Skeletal muscle cell (primary cell): ENCODE data around the gene KMT2E.
"Not testable (repeated sequence)": the region's sequence is repeated elsewhere in the genome, so short reads cannot be mapped to it uniquely, and the experiment has no call there.

ENCODE experiments used
- DNase-seq: peaks from one replicate; pipeline ENCODE4 v3.0.0-alpha.2; 2010; ENCODE audit warnings: low read depth
- H3K4me3 ChIP-seq: 2 replicates; pipeline ENCODE4 v1.5.1; 2011; ENCODE audit warnings: low read depth, mild to moderate bottlenecking, control low read depth, low read length, moderate library complexity

The KMT2E gene

GRCh38 chr7:105003872-105004510, 10.0 kb upstream of the KMT2E start:
- no peak overlapping the region for H3K4me3 ChIP-seq
- no peak for DNase-seq

DNA sequence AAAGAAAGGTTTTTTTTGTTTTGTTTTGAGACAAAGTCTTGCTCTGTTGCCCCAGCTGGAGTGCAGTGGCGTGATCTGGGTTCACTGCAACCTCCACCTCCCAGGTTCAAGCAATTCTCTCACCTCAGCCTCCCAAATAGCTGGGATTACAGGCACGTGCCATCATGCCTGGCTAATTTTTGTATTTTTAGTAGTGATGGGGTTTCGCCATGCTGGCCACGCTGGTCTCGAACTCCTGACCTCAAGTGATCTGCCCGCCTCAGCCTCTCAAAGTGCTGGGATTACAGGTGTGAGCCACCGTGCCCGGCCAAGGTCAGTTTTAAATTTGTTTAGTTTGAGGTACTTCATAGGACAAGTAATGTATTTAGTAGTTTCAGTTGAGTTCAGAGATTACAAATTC, 9.0 kb upstream of the KMT2E start:
- DNase-seq, H3K4me3 ChIP-seq: not testable (repeated sequence)

GRCh38 chr7:105005486-105005885, 8.5 kb upstream of the KMT2E start:
- not testable (repeated sequence) for DNase-seq, H3K4me3 ChIP-seq

DNA sequence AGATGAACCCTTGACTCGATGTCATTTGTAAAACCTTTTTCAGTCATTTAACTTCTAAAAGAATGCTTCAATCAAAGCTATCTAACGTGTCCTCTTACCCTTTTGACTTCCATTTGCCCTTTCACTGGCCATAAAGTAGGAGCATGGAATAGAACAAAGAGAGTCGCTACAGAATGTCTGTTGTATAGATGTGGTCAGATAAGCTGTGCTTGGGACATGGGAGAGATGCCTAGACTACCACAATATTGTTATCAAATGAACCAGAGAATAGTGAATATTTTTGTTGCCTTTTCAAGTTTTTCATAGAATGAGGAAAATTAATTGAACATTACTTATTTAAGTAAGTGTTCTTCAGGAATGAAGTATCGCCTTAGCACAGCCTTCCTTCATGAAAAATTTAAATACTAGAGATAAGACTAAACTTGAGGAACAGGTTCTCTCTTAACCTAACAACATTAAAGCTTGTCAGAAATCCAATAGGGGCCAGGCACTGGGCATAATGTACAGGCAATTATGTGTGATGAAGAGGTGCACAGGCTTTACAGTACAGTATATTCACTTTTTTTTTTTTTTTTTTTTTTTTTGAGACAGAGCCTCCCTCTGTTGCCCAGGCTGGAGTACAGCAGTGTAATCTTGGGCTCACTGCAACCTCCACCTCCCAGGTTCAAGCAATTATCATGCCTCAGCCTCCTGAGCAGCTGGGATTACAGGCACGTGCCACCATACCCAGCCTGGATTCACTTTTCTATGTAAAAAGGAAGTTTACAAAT, 7.5 kb upstream of the KMT2E start:
- no peak overlapping the region for H3K4me3 ChIP-seq
- DNase-seq, result no peak

GRCh38 chr7:105007298-105007697, 6.7 kb upstream of the KMT2E start:
- no peak for DNase-seq
- no peak overlapping the region for H3K4me3 ChIP-seq

GRCh38 chr7:105009667-105010503, 4.1 kb upstream of the KMT2E start:
- no peak for DNase-seq
- peak overlapping the region; percentile 86 for H3K4me3 ChIP-seq

DNA sequence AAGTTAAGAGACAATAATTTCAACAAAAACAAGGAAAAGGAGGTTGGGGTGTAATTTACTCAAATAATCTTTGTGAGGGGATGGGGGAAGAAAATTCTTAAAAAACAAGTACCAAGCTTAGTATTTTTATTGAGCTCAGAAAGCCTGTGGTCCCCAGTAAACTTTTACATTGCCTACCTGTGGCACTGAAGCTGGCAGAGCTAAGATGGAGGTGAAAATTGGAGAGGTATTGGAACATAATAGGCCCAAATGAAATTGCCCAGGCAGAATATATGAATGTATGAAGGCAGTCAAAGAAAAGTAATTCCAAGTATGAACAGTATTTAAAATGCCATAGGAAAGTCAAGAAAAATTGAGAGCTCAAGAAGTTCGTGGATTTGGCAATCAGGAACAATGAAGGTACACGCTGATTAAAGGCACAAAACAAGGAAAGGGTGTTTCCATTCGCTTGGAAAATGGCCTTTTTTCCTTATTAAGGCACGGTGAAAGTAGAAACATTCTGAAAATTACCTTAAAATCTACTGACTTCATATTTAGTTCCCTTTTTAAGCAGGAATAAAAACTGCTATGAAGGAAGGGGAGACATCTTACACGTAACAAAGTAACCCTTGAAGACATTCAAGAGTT, 3.4 kb upstream of the KMT2E start:
- DNase-seq, result no peak
- peak overlapping the region; percentile 86 for H3K4me3 ChIP-seq

DNA sequence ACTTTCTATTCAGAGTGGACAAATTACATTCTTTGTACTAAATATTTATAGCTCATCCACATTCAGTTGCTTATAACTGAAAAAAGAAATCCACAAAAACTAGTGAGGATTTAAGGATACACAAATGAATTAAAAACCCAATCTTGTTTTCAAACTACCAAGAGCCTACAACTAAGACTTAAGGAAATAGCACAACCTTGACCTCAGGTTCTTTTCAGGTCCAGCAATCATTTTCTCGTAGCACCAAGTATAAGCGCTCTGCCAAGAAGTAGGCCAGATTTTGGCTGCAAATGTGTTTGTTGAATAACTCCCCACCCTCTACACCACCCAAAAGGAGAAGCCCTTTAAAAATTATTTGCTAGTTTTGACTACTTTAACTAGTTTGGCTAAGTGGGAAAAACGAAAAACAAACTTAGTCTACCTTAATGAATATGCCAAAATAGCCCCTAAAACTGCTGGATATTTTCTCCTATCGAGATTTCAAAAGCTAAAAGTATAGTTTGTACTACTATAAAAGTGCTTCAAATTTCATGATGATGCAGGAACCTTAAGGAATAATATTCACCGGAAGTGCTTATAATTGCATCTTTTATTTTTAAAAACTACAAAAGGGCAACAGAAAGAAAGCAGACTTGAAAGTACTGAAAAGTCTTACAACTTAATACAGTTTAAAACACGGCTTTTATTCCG, 2.7 kb upstream of the KMT2E start:
- no peak for DNase-seq
- H3K4me3 ChIP-seq, result peak overlapping the region; percentile 86

DNA sequence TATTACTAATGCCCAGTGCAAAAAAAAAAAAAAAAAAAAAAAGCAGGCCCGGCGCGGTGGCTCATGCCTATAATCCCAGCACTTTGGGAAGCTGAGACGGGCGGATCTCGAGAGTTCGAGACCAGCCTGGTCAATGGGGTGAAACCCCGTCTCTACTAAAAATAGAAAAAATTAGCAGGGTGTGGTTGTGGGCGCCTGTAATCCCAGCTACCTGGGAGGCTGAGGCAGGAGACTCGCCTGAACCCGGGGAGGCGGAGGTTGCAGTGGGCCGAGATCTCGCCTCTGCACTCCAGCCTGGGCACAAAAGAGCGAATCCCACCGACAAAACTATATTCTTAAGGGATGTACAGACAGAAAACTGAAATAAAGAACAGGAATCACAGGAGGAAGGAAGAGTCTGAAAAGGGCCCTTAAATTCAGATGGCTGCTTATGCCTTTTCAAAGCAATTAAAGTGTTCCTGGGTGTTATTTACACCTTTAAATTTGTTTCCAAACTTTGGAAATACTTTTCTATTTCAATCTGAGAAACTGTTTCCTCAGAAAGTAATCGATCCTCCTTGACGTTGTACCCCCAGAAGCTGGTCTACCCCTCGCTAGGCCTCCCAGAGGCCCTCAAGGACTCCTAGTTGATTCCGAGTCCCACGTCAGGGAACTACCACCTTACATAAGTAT, 2.0 kb upstream of the KMT2E start:
- no peak for DNase-seq
- peak overlapping the region; percentile 86 for H3K4me3 ChIP-seq

- DNase-seq, result peak; percentile 95
Measured at GRCh38 chr7:105012503-105013220, 1.3 kb upstream of the KMT2E start.

DNA sequence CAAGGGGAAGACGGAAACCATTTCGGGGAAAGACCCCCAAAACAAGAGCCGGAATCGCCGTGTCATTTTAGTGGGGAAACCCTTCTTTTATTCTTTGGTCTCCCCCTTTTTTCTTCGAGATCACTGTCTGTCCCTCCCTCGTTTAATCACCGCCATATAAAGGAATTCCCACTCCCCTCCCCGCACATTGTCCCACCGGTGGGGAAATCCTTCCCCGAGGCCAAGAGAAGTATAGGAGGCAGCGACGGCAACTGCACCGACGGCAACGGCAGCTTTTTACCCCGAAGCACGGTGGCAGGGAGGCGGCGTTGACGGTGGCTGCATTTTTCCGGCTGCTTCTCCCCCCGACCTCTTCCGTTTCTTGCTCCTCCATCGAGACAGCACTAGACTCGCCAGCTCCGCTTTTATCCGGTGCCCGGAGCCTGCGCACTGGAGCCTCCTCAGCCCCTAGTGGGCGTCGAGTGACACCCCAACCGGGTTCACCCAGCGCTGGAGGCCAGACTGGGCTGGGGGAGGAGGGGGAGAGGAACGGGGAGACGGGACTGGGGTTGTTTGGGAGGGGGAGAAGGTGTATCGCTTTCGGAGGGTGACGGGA, 687 bp upstream of the KMT2E start:
- peak; percentile 83 for DNase-seq

More at GRCh38 chr7:105012503-105013220, 1.3 kb upstream of the KMT2E start:
- peak overlapping the region; percentile 86 for H3K4me3 ChIP-seq

DNA sequence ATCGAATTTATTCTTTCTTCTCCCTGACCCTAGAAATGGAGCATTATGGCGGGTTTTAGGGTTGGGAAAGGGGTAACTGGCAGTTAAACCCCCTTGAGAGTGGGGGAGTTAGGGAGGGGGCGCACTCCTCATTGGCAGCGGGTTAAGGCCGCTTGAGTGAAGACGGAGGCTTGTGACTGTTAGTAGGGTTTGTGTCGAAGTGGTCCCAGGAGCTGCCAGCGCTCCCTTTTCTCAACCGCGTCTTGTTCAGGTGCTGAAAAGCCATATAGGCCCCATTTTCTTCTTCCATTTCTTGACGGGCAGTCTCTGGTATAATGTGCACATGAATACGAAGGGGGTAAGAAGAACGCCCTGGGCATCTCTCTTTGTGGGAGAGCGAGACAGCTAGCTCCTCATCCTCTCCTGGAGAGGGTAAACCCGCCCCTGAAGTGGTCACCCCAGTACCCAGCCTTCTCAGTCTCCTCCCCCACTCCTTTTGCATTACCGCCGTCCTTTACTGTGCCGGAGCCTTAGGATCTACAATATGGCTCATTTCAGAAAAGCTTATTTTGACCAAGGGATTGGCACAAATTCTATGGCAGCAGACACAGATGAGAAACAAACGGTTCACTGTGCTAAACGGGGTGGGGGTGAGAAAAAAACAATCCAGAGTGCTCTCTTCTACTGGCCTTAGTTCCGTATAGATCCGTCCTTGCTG, 836 bp downstream of the KMT2E start:
- no peak for DNase-seq
- H3K4me3 ChIP-seq, result peak overlapping the region; percentile 86

More for the DNA sequence above, 687 bp upstream of the KMT2E start:
- peak overlapping the region; percentile 86 for H3K4me3 ChIP-seq

- H3K4me3 ChIP-seq, result peak overlapping the region; percentile 86
- DNase-seq, result no peak
Measured at GRCh38 chr7:105015390-105015965, 1.5 kb downstream of the KMT2E start.

- no peak for DNase-seq
- H3K4me3 ChIP-seq, result peak overlapping the region; percentile 86
Measured at GRCh38 chr7:105016068-105016708, 2.2 kb downstream of the KMT2E start.

GRCh38 chr7:105016709-105017656, 3.0 kb downstream of the KMT2E start:
- peak overlapping the region; percentile 86 for H3K4me3 ChIP-seq
- DNase-seq, result no peak
